GM18507 (cell line): ENCODE data around the gene NEURL1.
"Not testable (repeated sequence)": the region's sequence is repeated elsewhere in the genome, so short reads cannot be mapped to it uniquely, and the experiment has no call there.

Source experiments
- DNase-seq: peaks from one replicate; pipeline ENCODE4 v3.0.0; 2011; ENCODE audit warnings: low read depth; ENCODE audit not compliant: insufficient read length; ENCODE audit errors: extremely low spot score
- FAIRE-seq: peaks from 2 replicates; lab custom pipeline; 2011; peaks lifted over from hg19 to GRCh38; lab: Jason Lieb, UNC

The NEURL1 gene

GRCh38 chr10:103629581-103629980 is 136.1 kb downstream of the NEURL1 start:
- FAIRE-seq (no peak), DNase-seq (no peak)

GRCh38 chr10:103630156-103630555 is 136.7 kb downstream of the NEURL1 start:
- DNase-seq: no peak
- no peak for FAIRE-seq

- no peak for FAIRE-seq
- DNase-seq: no peak
These were observed 138.7 kb downstream of the NEURL1 start for GRCh38 chr10:103632247-103632642.

GRCh38 chr10:103632871-103633270 is 139.4 kb downstream of the NEURL1 start:
- not testable (repeated sequence) for DNase-seq, FAIRE-seq

- DNase-seq (no peak), FAIRE-seq (no peak)
These were observed 140.3 kb downstream of the NEURL1 start for GRCh38 chr10:103633846-103634245.

- FAIRE-seq (no peak), DNase-seq (no peak)
These were observed 142.1 kb downstream of the NEURL1 start for GRCh38 chr10:103635580-103635979.

GRCh38 chr10:103636492-103636891 is 143.0 kb downstream of the NEURL1 start:
- DNase-seq (no peak), FAIRE-seq (no peak)

- DNase-seq: no peak
- FAIRE-seq: no peak
These were observed 143.5 kb downstream of the NEURL1 start for GRCh38 chr10:103637011-103637410.

GRCh38 chr10:103637927-103638557 is 144.5 kb downstream of the NEURL1 start:
- no peak for FAIRE-seq
- DNase-seq: no peak

GRCh38 chr10:103638948-103639347 is 145.4 kb downstream of the NEURL1 start:
- DNase-seq: no peak
- FAIRE-seq: no peak

GRCh38 chr10:103640436-103641181 is 147.1 kb downstream of the NEURL1 start:
- DNase-seq (no peak), FAIRE-seq (no peak)

GRCh38 chr10:103641326-103641725 is 147.8 kb downstream of the NEURL1 start:
- no peak for FAIRE-seq
- no peak for DNase-seq
